DMS 273 (cell line): ENCODE measurements around the gene ADGRV1.
"Not testable (repeated sequence)": the region's sequence is repeated elsewhere in the genome, so short reads cannot be mapped to it uniquely, and the experiment has no call there.

Experiments
- DNase-seq: peaks from one replicate; lab custom pipeline; 2025; ENCODE audit not compliant: unreplicated experiment; lab: John Stamatoyannopoulos, UW

The ADGRV1 gene

DNA sequence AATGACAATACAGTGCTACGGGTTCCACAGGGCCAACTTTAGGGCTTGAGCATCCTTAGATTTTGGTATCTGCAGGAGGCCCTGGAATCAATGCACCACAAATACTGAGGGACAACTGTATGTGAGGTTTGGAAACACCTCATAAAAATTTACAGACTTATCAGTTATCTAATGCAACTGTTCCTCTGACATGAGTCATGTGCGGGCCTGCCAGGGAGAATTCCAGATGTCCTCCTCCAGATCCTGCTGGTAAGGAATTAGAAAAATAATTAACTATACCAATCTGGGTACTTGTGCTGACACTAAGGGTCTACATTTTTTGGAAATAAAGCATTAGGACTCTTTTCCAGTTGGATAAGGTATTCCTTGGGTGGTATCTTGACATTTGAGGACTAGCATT is 491.2 kb downstream of the ADGRV1 start:
- DNase-seq = peak; percentile 83

- DNase-seq = not testable (repeated sequence)
Observed at GRCh38 chr5:91052411-91052810, 493.8 kb downstream of the ADGRV1 start.

DNA sequence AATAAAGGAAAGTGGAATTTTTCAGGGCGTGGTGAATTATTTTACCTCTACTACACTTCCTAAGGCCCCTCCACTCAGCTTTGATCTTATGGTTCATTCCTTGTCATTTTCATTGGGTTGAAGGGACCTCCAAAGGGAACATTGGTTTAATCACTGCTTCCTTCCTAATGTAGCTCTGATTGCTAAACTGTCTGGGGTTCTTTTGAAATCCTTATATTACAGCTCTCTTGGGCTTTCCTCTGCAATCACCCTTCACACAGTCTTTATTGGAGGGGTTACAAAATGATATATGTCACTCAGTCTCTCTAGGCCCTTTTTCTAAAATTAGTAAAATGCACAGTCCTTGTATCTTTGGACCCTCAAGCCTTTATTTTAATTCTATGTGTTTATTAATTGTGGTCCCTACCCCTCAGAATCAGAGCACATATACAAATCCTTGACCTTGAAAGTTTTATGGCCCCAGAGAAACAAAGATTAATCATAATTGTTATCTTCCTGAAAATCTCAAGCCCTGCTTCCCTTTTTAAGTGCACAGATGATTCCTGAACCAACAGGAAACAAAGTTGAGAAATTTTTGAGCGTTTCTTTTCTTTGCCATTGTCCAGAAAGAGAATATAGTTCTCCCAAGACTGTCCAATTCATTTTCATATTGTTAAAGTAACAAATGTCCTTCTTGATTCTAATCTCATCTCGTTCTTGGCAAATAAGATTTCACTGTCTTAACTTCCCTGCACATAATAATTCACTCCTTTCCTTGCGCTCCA is 494.6 kb downstream of the ADGRV1 start:
- no peak for DNase-seq

GRCh38 chr5:91053741-91054025 is 495.1 kb downstream of the ADGRV1 start:
- DNase-seq = no peak

- no peak for DNase-seq
Observed at GRCh38 chr5:91058155-91058554, 499.6 kb downstream of the ADGRV1 start.

DNA sequence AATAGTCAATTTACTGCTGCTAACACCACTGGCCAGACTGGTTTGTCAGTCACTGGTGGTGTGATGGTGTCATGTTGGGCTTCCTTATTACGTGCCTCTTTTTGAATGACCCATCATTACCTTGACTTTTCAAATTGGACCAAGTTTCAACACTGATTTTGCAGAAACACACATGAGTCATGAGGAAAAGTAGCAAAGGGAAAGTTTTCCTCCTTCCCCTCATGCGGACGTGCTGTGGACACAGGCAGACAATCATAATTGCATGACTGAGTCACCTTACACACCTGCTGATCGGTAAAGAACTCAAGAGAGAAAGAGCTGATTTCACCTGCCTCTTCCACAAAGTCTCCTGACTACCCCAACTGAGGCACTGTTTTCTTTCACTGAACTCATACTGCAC is 500.0 kb downstream of the ADGRV1 start:
- DNase-seq = no peak

DNA sequence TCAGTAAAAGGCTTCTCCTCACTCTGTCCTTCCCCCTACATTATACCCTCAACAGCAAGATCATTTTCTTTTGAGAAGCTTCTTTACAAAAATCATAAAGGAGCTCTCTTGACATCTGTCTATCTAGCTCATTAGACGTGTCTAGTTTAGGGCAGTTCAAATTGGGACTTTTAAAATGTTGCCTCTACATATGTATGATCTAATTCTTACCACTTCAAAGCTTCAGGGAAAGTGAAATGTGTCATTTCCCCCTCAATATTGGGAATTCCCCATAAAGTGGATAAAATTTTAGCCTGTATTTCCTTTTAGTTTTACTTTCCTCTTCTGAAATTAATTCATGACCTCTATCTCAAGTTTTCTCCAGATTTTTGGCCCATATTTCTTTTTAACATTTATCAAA is 500.8 kb downstream of the ADGRV1 start:
- no peak for DNase-seq

DNA sequence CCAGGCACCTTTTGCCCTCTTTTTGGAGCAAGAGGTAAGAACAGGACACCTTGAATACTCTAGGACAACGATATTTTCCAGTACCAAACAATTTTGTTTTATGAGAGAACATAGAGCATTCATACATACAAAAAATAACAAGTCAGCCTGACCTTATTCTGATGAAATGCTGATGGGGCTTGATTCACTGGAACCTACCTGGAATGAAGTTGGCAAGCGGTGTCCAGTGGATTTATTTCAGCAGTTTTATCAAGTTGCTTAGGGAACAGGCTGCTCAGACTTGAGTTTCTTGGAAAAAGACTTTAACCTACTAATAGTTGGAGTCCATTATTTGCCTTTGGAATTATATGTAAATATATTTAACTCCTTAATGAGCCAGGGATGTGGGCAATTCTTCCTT is 502.5 kb downstream of the ADGRV1 start:
- DNase-seq = no peak

DNA sequence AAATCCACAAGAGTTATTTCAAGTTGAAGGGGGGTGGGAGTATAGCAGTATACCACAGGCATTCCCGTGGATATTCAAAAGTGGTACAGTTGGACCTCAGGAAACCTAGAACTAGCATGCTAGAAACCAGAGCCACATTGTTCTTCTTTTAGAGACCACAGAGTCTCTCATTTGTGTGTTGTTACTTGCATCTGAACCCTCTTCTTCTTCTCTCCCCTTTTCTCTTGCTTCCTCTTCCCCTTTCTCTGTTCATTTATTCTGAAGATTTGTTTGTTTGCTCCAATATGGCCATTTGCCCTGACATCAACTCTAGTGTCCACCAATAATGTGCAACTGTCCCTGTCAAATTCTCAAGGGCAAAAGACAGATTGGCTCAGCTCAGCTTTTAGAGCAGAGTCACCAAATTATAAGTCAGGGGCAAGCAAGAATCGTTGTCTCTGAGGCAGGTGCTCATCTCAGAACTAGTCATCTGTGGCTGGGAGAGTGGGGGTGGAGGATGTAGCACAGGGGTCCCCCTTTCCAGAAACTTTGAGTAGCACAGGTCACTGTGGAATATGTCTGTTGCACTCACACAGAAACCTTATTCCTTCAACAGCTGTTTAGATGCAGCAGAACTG is 503.5 kb downstream of the ADGRV1 start:
- DNase-seq = peak; percentile 13

DNA sequence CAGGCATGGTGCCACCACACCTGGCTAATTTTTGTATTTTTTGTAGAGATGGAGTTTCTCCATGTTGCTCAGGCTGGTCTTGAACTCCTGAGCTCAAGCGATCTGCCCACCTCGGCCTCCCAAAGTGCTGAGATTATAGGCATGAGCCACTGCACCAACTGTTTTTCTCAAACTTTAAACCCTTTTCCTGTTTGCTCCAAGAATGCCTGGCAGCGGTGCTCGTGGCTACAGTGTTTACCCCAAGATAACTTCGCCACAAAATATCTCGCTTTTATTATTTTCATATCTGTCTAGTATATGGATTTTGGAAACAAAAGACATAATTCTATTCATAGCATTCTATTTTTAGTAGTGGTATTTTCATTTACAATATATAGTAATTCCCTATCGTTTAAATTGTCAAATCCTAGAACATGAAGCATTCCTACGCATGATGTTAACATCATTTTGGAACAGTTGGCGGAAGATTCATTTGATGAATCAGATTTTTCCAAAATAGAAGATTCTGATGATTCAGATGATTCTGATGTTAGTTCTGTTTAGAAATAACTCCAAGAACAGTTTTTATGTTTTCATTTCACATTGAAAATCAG is 504.6 kb downstream of the ADGRV1 start:
- DNase-seq = not testable (repeated sequence)

- DNase-seq = no peak
Observed at GRCh38 chr5:91065496-91065895, 506.9 kb downstream of the ADGRV1 start.

GRCh38 chr5:91069364-91069763 is 510.8 kb downstream of the ADGRV1 start:
- no peak for DNase-seq

GRCh38 chr5:91070761-91071550 is 512.4 kb downstream of the ADGRV1 start:
- no peak for DNase-seq

DNA sequence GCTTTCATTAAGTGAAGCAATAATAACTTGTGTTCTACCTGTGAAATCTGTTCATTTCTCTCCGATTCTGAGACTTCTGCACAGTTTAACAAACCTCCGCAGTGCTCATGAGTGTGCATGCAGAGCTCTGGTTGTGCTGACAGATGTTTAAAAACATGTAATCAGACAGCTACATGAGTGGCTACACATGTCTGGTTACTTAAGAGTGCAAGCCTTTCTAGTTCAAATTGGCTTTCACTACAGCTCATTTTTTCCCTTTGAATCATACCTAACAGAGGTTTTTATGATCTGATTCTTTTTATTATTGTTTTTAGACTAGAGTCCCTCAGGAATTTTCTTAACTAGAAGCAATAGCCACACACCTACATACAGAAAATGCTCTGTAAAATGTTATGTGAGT is 514.3 kb downstream of the ADGRV1 start:
- no peak for DNase-seq

DNA sequence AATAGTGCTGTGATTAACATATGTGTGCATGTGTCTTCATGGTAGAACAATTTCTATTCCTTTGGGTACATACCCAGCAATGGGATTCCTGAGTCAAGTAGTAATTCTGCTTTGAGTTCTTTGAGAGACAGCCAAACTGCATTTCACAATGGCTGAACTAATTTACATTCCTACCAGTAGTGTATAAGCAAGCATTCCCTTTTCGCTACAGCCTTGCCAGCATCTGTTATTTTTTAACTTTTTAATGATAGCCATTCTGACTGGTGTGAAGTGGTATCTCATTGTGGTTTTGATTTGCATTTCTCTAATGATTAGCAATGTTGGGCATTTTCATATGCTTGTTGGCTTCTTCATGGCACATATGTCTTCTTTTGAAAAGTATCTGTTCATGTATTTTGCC is 516.0 kb downstream of the ADGRV1 start:
- peak; percentile 27 for DNase-seq

- DNase-seq = no peak
Observed at GRCh38 chr5:91076138-91076537, 517.5 kb downstream of the ADGRV1 start.

- no peak for DNase-seq
Observed at GRCh38 chr5:91077623-91078022, 519.0 kb downstream of the ADGRV1 start.

DNA sequence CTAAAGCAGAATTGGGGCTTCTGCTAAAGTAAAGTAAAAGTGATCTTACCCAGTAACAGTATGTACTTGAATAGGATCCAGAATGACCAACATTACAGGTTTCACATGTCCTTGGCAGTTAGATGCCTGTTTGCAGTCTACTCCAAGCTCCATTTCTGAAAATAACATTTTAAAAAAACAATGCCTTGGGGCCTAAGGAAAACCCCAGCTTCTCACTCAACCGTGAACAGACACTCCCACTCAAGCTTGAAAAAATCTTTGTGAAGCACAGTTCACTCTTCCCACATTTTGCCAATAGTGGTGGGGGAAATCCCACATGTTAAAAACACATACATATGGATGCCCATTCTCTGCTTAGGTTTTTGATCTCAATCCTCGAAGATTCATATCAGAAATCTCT is 520.4 kb downstream of the ADGRV1 start:
- DNase-seq = no peak

- DNase-seq = no peak
Observed at GRCh38 chr5:91089758-91090157, 531.2 kb downstream of the ADGRV1 start.

- DNase-seq = no peak
Observed at GRCh38 chr5:91090995-91091394, 532.4 kb downstream of the ADGRV1 start.

DNA sequence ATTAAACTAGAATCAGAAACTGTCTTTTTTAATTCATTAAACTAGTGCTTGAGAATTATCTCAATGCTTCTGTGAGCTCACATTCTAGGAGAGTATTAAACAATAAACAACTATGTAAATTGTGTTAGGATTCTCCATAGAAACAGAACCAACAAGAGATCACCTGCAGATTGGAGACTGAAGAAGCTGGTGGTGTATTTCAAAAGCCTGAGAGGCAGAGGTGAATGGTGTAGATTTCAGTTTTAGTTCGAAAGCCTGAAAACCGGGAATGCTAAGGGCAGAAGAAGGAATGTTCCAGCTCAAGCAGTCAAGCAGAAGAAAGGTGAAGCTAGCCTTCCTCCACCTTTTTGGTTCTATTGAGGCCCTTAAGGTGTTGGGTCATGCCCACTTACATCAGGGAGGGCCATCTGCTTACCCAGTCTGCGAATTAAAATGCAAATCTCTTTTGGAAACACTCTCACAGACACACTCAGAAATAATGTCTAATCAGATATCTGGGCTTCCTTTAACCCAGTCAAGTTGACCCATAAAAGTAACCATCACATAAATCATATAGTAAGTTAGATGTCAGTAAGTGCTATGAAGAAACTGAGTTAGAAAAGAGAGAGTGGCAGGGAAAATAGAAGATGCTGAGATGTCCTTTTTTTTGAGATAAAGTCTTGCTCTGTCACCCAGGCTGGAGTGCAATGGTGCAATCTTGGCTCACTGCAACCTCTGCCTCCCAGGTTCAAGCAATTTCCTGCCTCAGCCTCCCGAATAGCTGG is 533.1 kb downstream of the ADGRV1 start:
- DNase-seq = no peak
